Cerebellar cortex (tissue), 1 donor: ENCODE measurements around the gene CFB.
A peak's percentile ranks its signal among the peaks of the same experiment; 100 is the strongest.
"Not testable (repeated sequence)": the region's sequence is repeated elsewhere in the genome, so short reads cannot be mapped to it uniquely, and the experiment has no call there.

Source experiments
- DNase-seq: peaks from one replicate; pipeline ENCODE4 v3.0.0-alpha.2; 2015; ENCODE audit warnings: low spot score

CFB gene

GRCh38 chr6:31911826-31912585 is 33.9 kb upstream of the CFB start:
- no peak for DNase-seq

- DNase-seq, result no peak
These were observed 30.5 kb upstream of the CFB start for GRCh38 chr6:31915351-31915750.

GRCh38 chr6:31915756-31916155 is 30.1 kb upstream of the CFB start:
- DNase-seq, result no peak

DNA sequence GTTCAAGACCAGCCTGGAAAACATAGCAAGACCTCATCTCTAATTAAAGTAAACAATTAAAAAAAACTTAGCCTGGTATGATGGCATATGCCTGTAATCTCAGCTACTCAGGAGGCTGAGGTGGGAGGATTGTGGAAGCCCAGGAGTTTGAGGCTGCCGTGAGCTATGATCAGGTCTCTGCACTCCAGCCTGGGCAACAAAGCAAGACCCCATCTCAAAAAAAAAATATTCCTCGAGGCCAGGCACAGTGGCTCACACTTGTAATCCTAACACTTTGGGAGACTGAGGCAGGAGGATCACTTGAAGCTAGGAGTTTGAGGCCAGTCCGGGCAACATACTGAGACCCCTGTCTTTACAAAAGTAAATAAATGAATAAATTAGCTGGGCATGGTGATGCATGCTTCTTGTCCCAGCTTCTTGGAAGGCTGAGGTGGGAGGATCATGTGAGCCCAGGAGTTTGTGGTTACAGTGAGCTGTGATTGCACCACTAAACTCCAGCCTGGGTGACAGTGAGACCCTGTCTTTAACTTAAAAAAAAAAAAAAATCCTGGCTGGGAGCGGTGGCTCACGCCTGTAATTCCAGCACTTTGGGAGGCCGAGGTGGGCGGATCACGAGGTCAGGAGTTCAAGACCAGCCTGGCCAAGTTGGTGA is 27.7 kb upstream of the CFB start:
- DNase-seq, result no peak

DNA sequence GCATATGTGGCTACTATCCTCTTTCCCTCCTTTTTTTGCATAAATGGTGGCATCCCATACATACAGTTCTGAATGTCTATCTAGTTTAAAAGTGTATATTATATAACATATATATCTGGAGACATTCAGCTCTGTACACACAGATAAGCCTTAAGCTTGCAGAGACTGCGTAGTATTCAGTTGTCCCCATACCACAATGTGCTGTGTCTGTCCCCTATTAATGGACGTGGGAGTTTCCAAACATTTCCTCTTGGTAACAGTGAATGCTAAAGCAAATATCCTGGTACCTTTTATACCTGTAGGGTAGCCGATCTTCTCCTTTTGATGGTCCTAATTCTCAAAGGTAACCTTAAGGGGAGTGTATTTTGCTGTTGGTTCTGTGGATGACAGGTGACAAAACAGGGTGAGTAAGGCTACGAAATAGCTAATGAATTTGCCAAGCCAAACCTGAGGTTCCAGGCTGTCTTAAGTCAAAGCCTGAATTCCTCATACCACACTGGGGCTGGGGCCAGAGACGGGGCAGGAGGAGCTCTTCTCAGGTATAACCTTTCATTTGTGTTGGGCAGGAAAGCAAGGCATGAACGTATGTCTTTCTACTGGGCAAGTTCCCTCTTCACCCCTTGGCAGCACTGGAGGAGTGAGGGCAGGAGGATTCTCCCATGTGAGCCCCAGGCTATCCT is 26.1 kb upstream of the CFB start:
- no peak for DNase-seq

DNA sequence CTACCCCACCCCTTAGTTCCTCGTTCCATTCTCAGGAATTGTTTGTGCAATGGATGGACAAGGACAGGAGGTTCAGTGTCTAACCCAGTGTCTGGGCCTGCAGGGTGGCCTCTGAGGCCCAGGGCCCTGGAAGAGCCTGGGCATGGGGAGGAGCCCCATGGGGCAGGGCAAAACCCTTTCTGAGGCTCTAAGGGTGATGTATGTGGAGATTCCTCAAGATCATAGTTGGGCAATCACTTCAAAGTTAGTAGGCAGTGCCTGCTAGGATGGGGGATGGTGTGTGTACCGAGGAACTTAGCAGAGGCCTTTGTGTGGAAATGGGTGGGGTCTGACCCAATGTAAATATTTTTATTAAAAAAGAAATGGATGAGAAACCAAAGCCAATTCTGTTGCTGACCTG is 25.1 kb upstream of the CFB start:
- DNase-seq, result no peak

DNA sequence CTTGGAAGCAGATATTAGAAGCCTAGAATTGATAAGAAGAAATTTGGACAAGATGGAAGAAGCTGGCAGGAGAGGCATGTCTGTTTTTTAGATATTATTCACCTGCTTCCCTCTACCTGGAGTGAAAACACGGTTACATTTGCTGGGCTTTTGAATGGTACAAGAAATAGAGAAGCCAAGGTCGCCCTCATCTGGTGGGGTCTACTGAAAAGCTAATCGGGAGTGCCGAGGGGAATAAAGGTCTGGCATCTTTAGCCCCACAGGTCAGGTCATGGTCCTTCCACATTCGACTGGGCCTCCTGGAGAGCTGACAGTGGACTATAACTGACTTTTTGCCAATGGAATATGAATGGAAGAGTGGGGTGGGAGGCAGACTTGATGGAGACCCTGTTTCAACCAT is 23.0 kb upstream of the CFB start:
- peak; percentile 43 for DNase-seq

DNA sequence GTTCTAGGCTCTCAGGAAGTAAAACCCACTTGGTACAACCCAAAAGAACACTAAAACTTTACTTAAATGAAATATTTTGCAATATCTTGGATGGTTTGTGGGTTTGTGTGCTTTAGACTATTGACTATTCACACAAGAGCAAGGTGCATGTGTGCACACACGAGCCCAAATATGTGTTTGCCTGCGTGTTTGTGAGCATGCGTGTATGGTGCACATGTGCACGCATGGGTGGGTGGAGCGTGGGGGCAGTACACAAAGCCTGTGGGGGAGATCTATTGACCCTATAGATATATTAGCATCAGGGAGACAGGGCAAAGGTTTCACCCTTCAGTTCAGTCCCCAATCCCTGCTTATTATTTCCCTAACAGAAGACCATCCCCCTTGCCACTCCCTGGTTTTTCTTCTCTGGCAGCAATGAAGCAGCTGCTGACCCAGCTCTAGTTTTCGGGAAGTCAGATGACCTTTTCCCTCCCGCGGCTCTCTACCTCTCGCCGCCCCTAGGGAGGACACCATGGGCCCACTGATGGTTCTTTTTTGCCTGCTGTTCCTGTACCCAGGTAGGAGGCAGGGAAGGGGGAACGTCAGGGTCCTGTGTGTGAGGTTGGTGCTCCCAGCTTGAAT is 18.5 kb upstream of the CFB start, which contains the start of gene C2:
C2 (plus strand) TSS at position 476 of the 621 bp plus-strand sequence; CDS start at position 512, 36 bp downstream.
- DNase-seq, result no peak

GRCh38 chr6:31927863-31928671 is 17.8 kb upstream of the CFB start:
- no peak for DNase-seq

- no peak for DNase-seq
These were observed 17.3 kb upstream of the CFB start for GRCh38 chr6:31928672-31928939.

- no peak for DNase-seq
These were observed 14.9 kb upstream of the CFB start for GRCh38 chr6:31930962-31931361.

DNA sequence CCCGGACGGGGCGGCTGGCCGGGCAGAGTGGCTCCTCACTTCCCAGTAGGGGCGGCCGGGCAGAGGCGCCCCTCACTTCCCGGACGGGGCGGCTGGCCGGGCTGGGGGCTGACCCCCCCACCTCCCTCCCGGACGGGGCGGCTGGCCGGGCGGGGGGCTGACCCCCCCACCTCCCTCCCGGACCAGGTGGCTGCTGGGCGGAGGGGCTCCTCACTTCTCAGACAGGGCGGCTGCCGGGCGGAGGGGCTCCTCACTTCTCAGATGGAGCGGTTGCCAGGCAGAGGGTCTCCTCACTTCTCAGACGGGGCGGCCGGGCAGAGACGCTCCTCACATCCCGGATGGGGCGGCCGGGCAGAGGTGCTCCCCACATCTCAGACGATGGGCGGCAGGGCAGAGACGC is 13.8 kb upstream of the CFB start:
- not testable (repeated sequence) for DNase-seq

GRCh38 chr6:31933537-31933936 is 12.4 kb upstream of the CFB start:
- no peak for DNase-seq

GRCh38 chr6:31935021-31935420 is 10.9 kb upstream of the CFB start:
- DNase-seq, result no peak

DNA sequence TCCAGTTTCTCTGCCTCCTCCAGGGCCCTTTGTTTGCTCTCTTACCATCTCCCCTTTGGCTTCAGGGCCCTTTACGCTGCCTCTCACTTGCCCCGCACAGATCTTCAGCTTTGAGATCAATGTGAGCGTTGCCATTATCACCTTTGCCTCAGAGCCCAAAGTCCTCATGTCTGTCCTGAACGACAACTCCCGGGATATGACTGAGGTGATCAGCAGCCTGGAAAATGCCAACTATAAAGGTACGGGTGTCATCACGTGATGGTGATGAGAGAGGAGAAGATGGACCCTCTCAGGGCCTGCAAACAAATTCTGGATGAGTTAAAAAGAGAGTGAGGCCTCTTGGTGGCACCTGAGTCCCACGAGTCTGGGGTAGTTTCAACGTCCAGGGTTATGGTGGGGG is 10.1 kb upstream of the CFB start:
- DNase-seq, result no peak

GRCh38 chr6:31940256-31940664 is 5.6 kb upstream of the CFB start:
- no peak for DNase-seq

DNA sequence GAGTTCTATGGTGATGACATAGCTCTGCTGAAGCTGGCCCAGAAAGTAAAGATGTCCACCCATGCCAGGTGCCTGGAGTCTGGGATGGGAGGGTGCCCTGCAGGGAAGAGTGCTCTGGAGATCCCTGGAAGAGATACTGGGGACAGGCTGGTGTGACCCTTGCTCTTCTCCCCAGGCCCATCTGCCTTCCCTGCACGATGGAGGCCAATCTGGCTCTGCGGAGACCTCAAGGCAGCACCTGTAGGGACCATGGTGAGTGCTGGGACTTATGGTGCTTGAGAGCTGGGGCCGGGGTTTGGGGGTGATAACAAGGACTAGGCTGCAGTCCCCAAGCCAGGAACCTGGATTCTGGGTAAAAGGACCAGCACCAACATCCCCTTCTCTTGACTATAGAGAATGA is 2.2 kb upstream of the CFB start:
- DNase-seq, result no peak

DNA sequence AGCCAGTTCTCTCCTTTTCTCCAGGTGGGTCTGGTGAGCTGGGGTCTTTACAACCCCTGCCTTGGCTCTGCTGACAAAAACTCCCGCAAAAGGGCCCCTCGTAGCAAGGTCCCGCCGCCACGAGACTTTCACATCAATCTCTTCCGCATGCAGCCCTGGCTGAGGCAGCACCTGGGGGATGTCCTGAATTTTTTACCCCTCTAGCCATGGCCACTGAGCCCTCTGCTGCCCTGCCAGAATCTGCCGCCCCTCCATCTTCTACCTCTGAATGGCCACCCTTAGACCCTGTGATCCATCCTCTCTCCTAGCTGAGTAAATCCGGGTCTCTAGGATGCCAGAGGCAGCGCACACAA is 765 bp upstream of the CFB start:
- no peak for DNase-seq

DNA sequence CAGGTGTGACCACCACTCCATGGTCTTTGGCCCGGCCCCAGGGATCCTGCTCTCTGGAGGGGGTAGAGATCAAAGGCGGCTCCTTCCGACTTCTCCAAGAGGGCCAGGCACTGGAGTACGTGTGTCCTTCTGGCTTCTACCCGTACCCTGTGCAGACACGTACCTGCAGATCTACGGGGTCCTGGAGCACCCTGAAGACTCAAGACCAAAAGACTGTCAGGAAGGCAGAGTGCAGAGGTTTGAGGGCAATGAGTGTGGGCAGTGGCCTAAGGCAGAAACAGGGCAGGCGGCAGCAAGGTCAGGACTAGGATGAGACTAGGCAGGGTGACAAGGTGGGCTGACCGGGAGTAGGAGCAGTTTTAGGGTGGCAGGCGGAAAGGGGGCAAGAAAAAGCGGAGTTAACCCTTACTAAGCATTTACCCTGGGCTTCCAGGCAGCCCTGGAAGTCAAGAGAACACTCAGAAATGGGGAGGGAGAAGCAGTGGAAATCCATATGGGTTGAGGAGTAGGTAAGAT is 533 bp downstream of the CFB start:
- DNase-seq, result no peak

GRCh38 chr6:31947070-31947675 is 1.3 kb downstream of the CFB start:
- DNase-seq, result no peak

- no peak for DNase-seq
These were observed 2.0 kb downstream of the CFB start for GRCh38 chr6:31947864-31948263.

GRCh38 chr6:31948306-31948705 is 2.4 kb downstream of the CFB start:
- DNase-seq, result no peak
